Measurements from ENCODE around the gene DLG2. TPM values are rescaled to one million over a fixed set of nuclear protein-coding genes. Genes with fewer than 3 reads are reported as not detected.

The DLG2 gene
- total RNA-seq, 4 donors from 2014 or later: 2.9 to 30.2 (median 22.6) TPM

DNA sequence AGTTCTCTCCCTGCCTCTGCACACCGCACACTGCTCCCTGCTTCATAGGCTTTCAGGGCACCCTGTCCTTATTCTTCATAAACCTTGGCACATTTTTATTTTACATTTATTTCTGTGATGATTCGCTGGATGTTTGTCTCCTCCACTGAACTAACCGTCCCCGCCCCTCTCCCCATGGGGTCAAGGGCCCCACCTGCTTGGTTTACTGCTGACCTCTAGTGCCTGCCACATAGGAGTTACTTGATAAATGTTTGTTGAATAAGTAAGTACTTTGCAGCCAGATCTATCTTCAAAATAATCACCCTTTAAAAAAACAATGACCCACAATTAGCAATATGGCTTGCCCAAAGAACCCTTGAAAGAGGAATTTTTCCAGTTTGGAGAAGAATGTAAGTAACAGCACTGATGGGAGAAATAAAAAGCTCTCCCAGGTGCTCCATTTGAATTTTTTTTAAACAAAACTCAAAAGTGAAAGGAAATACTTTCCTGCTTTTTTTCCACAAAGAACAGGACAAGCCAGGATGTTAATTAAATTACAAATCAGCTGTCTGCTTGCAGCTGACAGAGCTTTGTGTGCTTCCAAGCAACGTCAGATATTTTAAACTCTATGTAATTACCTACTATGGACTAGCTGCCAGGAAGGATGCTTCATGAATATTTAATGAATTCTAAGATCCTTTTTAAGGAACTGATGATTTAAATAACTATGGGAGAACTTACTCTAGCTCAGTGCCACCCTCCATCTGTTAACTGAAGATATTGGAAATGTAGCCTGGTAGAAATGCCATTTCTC lies 1083.6 kb downstream of the DLG2 start:
- no peak for DNase-seq
- Histone ChIP-seq H3K27ac (no peak overlapping the region), H3K27me3 (no peaks in the 10 kb centered on the region), H3K4me3 (no peak overlapping the region), H3K4me1 (no peaks in the 10 kb centered on the region), H3K9me3 (no peaks in the 10 kb centered on the region), H3K36me3 (no peaks in the 10 kb centered on the region)
- intact Hi-C loops (cut with DNase I; ENCODE audit: low total_unique reads): no loop called here
- TF ChIP-seq, protein P1, sequence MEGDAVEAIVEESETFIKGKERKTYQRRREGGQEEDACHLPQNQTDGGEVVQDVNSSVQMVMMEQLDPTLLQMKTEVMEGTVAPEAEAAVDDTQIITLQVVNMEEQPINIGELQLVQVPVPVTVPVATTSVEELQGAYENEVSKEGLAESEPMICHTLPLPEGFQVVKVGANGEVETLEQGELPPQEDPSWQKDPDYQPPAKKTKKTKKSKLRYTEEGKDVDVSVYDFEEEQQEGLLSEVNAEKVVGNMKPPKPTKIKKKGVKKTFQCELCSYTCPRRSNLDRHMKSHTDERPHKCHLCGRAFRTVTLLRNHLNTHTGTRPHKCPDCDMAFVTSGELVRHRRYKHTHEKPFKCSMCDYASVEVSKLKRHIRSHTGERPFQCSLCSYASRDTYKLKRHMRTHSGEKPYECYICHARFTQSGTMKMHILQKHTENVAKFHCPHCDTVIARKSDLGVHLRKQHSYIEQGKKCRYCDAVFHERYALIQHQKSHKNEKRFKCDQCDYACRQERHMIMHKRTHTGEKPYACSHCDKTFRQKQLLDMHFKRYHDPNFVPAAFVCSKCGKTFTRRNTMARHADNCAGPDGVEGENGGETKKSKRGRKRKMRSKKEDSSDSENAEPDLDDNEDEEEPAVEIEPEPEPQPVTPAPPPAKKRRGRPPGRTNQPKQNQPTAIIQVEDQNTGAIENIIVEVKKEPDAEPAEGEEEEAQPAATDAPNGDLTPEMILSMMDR (IDR thresholded peaks at IDR 0.05): no peak
- no peak for TF ChIP-seq POLR2A (IDR thresholded peaks at IDR 0.05)

DNA sequence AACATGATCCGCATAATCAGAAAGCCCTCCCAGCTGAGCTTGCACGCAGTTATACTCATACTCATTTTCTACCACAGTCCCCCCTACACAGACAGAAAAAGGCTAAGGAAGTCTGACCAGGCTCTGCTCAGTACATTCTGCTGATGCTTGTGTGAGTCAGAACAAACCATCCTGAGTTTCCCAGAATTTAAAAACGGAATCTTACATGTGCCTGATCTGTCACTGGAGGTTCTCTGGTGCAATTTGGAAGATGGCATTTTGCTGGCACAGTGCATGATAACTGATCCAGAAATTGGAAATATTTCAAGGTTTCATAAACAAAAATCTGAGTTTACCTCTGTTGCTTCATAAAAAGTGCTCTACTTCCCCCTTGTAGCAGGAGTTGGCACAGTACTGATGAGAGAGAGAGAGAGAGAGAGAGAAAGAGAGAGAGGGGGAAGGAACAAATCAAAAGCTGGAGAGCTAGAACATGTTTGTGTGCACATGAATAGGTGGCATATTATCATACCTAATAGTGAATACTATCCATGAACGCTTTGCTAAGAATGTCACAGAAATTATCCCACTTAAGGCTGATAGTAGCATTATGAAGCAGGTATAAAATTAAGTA lies 1085.3 kb downstream of the DLG2 start:
- TF ChIP-seq POLR2A (IDR thresholded peaks at IDR 0.05): no peak
- TF ChIP-seq, protein P1 (IDR thresholded peaks at IDR 0.05): no peak
- Histone ChIP-seq H3K4me3 (no peak overlapping the region), H3K9me3 (no peaks in the 10 kb centered on the region), H3K4me1 (no peaks in the 10 kb centered on the region), H3K27me3 (no peaks in the 10 kb centered on the region), H3K36me3 (no peaks in the 10 kb centered on the region), H3K27ac (no peak overlapping the region)
- DNase-seq: no peak
- intact Hi-C loops (cut with DNase I; ENCODE audit: low total_unique reads): no loop called here

DNA sequence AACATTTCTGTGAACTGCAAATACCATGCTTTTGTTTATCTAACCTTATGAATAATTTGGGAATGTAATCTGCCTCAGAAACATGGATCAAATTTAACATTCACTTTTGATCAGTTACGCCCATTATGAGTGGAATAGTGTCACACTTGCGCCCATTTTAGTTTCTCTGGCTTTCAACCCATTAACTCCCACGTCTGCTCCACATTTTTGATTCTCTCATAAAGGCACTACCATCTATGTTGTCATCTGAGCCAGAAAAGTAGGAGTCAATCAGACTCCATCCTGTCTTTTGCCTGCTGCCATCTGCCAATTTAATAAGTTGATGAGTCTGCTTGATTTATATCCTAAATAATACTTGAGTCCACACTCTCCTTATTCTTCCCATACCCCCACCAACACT lies 1090.7 kb downstream of the DLG2 start:
- intact Hi-C loops (cut with DNase I; ENCODE audit: low total_unique reads): no loop called here
- H3K27me3 ChIP-seq: no peaks in the 10 kb centered on the region

DNA sequence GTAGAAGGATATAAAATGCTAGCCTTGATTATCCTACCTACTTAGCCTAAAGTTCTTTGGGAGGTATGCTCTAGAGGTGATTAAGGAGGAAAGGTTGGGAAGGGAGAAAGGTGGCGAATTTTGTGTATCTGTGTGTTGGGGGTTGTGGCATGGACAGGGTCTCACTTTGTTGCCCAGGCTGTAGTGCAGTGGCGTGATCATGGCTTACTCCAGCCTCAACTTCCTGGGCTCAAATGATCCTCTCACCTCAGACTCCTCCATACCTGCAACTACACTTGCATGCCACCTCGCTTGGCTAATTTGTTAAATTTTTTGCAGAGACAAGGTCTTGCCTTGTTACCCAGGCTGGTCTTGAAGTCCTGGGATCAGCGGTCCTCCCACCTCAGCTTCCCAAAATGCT lies 1094.8 kb downstream of the DLG2 start:
- Histone ChIP-seq H3K9me3 (no peaks in the 10 kb centered on the region), H3K27me3 (no peaks in the 10 kb centered on the region), H3K27ac (no peak overlapping the region), H3K4me1 (no peaks in the 10 kb centered on the region), H3K4me3 (no peak overlapping the region), H3K36me3 (no peaks in the 10 kb centered on the region)
- no peak for TF ChIP-seq POLR2A (IDR thresholded peaks at IDR 0.05)
- TF ChIP-seq, protein P1 (IDR thresholded peaks at IDR 0.05): no peak
- no peak for DNase-seq
- intact Hi-C loops (cut with DNase I; ENCODE audit: low total_unique reads): no loop called here

More for the DNA sequence above, 1090.7 kb downstream of the DLG2 start:
- Histone ChIP-seq H3K4me3 (no peak overlapping the region), H3K27ac (no peak overlapping the region), H3K9me3 (no peaks in the 10 kb centered on the region), H3K4me1 (no peaks in the 10 kb centered on the region), H3K36me3 (no peaks in the 10 kb centered on the region)
- TF ChIP-seq, protein P1 (IDR thresholded peaks at IDR 0.05): no peak
- TF ChIP-seq POLR2A (IDR thresholded peaks at IDR 0.05): no peak
- no peak for DNase-seq

DNA sequence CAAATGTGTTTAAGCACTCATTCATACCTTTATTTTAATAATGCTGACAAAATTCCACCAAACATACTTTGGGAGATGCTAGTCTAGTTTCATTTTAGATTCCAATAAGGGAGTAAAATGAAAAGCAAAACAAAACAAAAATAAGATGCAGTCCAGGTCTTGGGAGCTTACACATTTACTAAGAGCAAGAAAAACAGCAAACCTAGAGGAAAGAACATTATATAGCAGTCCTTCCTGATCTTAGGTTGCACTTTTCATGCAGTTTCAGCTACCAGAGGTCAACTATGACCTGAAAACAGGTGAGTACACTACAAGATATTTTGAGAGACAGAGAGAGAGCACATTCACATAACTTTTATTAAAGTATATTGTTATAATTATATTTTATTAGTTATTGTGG lies 1100.9 kb downstream of the DLG2 start:
- intact Hi-C loops (cut with DNase I; ENCODE audit: low total_unique reads): no loop called here
- H3K36me3 ChIP-seq: no peaks in the 10 kb centered on the region
- TF ChIP-seq, protein P1 (IDR thresholded peaks at IDR 0.05): no peak
- TF ChIP-seq POLR2A (IDR thresholded peaks at IDR 0.05): no peak
- DNase-seq: no peak
- no peak overlapping the region for H3K27ac ChIP-seq
- H3K4me3 ChIP-seq: no peak overlapping the region
- H3K27me3 ChIP-seq: no peaks in the 10 kb centered on the region
- no peaks in the 10 kb centered on the region for H3K4me1 ChIP-seq
- H3K9me3 ChIP-seq: no peaks in the 10 kb centered on the region

Measured in uterus (tissue), 4 donors.